ENCODE results near the gene NMB.

DNA sequence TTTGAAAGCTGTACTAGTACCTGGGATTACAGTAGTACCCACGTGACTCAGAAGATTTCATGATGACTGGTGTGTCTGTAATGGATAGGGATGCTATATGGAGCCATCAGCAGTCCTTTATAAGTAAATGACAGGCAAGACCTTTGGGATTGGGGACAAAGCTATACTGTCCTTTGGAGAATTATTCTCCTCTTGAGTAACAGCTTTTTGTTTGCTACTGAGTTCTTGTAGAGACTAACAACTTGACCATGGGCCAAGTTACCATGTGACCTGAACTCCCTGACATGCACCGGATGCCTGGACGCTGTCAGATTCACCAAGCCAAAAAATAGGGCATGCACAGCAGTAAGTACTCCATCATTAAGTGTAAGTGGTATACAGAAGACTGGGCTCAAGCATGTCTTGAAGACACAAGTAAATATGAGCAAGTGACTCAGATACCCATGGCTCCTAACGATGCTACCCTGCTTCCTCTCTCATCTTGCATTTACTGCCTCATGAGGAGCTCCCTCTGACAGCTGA, 45.0 kb upstream of the NMB start:
- TF ChIP-seq POLR2AphosphoS5 (IDR thresholded peaks at IDR 0.05; ENCODE audit: low read depth) (no peak), EZH2 (IDR thresholded peaks at IDR 0.05; ENCODE audit: low read depth, unreplicated experiment) (no peak), REST (IDR thresholded peaks at IDR 0.05; ENCODE audit: unreplicated experiment) (no peak), EZH2phosphoT487 (IDR thresholded peaks at IDR 0.05; ENCODE audit: unreplicated experiment) (no peak), CREB1 (CRISPR knock-in tag; IDR thresholded peaks at IDR 0.05; ENCODE audit: low read depth) (no peak), JUNB (IDR thresholded peaks at IDR 0.05; ENCODE audit: unreplicated experiment) (no peak), NANOG (IDR thresholded peaks at IDR 0.05; ENCODE audit: borderline replicate concordance) (no peak), ZNF331 (CRISPR knock-in tag; IDR thresholded peaks at IDR 0.05; ENCODE audit: low read depth) (no peak)
- TF ChIP-seq, protein P1, sequence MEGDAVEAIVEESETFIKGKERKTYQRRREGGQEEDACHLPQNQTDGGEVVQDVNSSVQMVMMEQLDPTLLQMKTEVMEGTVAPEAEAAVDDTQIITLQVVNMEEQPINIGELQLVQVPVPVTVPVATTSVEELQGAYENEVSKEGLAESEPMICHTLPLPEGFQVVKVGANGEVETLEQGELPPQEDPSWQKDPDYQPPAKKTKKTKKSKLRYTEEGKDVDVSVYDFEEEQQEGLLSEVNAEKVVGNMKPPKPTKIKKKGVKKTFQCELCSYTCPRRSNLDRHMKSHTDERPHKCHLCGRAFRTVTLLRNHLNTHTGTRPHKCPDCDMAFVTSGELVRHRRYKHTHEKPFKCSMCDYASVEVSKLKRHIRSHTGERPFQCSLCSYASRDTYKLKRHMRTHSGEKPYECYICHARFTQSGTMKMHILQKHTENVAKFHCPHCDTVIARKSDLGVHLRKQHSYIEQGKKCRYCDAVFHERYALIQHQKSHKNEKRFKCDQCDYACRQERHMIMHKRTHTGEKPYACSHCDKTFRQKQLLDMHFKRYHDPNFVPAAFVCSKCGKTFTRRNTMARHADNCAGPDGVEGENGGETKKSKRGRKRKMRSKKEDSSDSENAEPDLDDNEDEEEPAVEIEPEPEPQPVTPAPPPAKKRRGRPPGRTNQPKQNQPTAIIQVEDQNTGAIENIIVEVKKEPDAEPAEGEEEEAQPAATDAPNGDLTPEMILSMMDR (conservative IDR thresholded peaks at IDR 0.05; ENCODE audit: low read depth in 2 of 2), result no peak
- TF ChIP-seq, protein P2, sequence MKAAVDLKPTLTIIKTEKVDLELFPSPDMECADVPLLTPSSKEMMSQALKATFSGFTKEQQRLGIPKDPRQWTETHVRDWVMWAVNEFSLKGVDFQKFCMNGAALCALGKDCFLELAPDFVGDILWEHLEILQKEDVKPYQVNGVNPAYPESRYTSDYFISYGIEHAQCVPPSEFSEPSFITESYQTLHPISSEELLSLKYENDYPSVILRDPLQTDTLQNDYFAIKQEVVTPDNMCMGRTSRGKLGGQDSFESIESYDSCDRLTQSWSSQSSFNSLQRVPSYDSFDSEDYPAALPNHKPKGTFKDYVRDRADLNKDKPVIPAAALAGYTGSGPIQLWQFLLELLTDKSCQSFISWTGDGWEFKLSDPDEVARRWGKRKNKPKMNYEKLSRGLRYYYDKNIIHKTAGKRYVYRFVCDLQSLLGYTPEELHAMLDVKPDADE (IDR thresholded peaks at IDR 0.05), result no peak
